ENCODE results near the gene CCNL1. TPM values are rescaled to one million over a fixed set of nuclear protein-coding genes. Genes with fewer than 3 reads are reported as not detected.
"Not testable (repeated sequence)": the region's sequence is repeated elsewhere in the genome, so short reads cannot be mapped to it uniquely, and the experiment has no call there.

CCNL1 gene
- total RNA-seq, 1 donor from 2014 or later = 241 TPM

- Histone ChIP-seq H3K27me3 (no peaks in the 10 kb centered on the region), H3K4me1 (peaks cover 0 to 11% of the 10 kb centered on the region in 2 donors), H3K9me3 (no peaks in the 10 kb centered on the region), H3K4me3 (no peak overlapping the region), H3K36me3 (peaks cover 3 to 9% of the 10 kb centered on the region in 2 donors), H3K27ac (no peak overlapping the region)
- TF ChIP-seq CTCF (IDR thresholded peaks at IDR 0.05) = no peak
- intact Hi-C loops (cut with DNase I) = loop anchor here (10.0 kb wide), 3 partner anchors 925 to 1615 kb away; partner anchors contain the start of gene SHOX2
- DNase-seq (ENCODE audit: low spot score in 2 of 2) = no peak
Observed at GRCh38 chr3:157179365-157179803, 19.4 kb upstream of the CCNL1 start.

GRCh38 chr3:157178503-157179364 is 18.8 kb upstream of the CCNL1 start:
- peaks cover 0 to 16% of the 10 kb centered on the region in 2 donors for H3K4me1 ChIP-seq
- not testable (repeated sequence) for H3K27me3 ChIP-seq; H3K4me3 ChIP-seq; DNase-seq (ENCODE audit: low spot score in 2 of 2); H3K36me3 ChIP-seq; H3K27ac ChIP-seq; H3K9me3 ChIP-seq
- intact Hi-C loops (cut with DNase I) = loop anchor here (10.0 kb wide), 3 partner anchors 926 to 1616 kb away; partner anchors contain the start of gene SHOX2

GRCh38 chr3:157177801-157178453 is 18.0 kb upstream of the CCNL1 start:
- H3K27ac ChIP-seq = not testable (repeated sequence)

GRCh38 chr3:157176934-157177333 is 17.0 kb upstream of the CCNL1 start:
- Histone ChIP-seq H3K4me3 (peak overlapping the region in 1 of 2 donors; percentile 76), H3K9me3 (no peaks in the 10 kb centered on the region), H3K4me1 (peaks cover 0 to 17% of the 10 kb centered on the region in 2 donors), H3K36me3 (peaks cover 0 to 3% of the 10 kb centered on the region in 2 donors), H3K27me3 (no peaks in the 10 kb centered on the region), H3K27ac (no peak overlapping the region)
- DNase-seq (ENCODE audit: low spot score in 2 of 2) = no peak
- TF ChIP-seq CTCF (IDR thresholded peaks at IDR 0.05) = no peak
- intact Hi-C loops (cut with DNase I) = loop anchor here (10.0 kb wide), 3 partner anchors 928 to 1618 kb away; partner anchors contain the start of gene SHOX2

More at GRCh38 chr3:157177801-157178453, 18.0 kb upstream of the CCNL1 start:
- peaks cover 0 to 17% of the 10 kb centered on the region in 2 donors for H3K4me1 ChIP-seq
- not testable (repeated sequence) for H3K27me3 ChIP-seq; H3K4me3 ChIP-seq; DNase-seq (ENCODE audit: low spot score in 2 of 2); H3K9me3 ChIP-seq; H3K36me3 ChIP-seq
- intact Hi-C loops (cut with DNase I) = loop anchor here (10.0 kb wide), 3 partner anchors 927 to 1617 kb away; partner anchors contain the start of gene SHOX2

- DNase-seq (ENCODE audit: low spot score in 2 of 2) = no peak
- peaks cover 0 to 17% of the 10 kb centered on the region in 2 donors for H3K4me1 ChIP-seq
- H3K9me3 ChIP-seq = no peaks in the 10 kb centered on the region
- no peak for TF ChIP-seq CTCF (IDR thresholded peaks at IDR 0.05)
- no peaks in the 10 kb centered on the region for H3K27me3 ChIP-seq
- H3K36me3 ChIP-seq = peaks cover 0 to 3% of the 10 kb centered on the region in 2 donors
- peak overlapping the region; percentile 90 to 98 for H3K27ac ChIP-seq
- peak overlapping the region; percentile 75 to 76 for H3K4me3 ChIP-seq
- intact Hi-C loops (cut with DNase I) = loop anchor here (1.0 to 10.0 kb wide), 6 partner anchors 16 to 1619 kb away; partner anchors contain the start of genes CCNL1, SHOX2 and TIPARP
Observed at GRCh38 chr3:157175691-157176507, 16.0 kb upstream of the CCNL1 start.
